ENCODE measurements around the gene GALNT10. TPM values are rescaled to one million over a fixed set of nuclear protein-coding genes. Genes with fewer than 3 reads are reported as not detected.

Gene GALNT10
- total and polyA plus RNA-seq, 2 of the 8 experiments (the other 6 are each of a cell fraction or from before 2014, with no cell fraction given): 4.6 to 15.5 TPM

DNA sequence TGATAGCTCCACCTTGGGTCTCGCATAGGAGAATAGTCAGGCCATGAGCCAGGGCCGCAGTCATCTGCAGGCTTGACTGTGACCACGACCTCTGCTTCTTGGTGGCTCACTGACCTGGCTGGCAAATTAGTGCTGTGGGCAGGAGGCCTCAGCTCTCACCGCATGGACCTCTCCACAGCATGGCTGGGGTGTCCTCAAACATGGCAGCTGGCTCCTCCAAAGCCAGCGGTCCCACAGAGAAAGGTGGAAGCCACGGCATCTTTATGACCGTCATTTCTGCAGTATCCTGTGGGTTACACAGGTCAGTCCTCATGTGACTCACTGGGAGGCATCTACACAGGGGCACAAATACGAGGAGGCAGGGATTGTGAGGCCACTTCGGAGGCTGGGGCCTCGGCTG, 212.1 kb downstream of the GALNT10 start:
- DNase-seq (ENCODE audit: low read depth in 1 of 2, low spot score in 2 of 2) (no peak), FAIRE-seq (no peak)
- Histone ChIP-seq H2BK12ac (ENCODE audit: low read depth, low read length) (no peak overlapping the region), H3K79me2 (ENCODE audit: control insufficient read depth in 1 of 2, insufficient read depth in 2 of 2, low read length in 2 of 2) (no peaks in the 10 kb centered on the region), H4K20me1 (replicated peaks in 1 of 2; ENCODE audit: control insufficient read depth in 1 of 2, insufficient read depth in 2 of 2, low read length in 2 of 2) (peaks cover 0 to 2% of the 10 kb centered on the region in 2 experiments), H3K56ac (replicated peaks; ENCODE audit: insufficient read length, low read depth, low read length) (no peak overlapping the region), H3K9me3 (ENCODE audit: insufficient read depth in 2 of 2, low read depth in 1 of 2, low read length in 1 of 2) (no peaks in the 10 kb centered on the region), H3K36me3 (ENCODE audit: control insufficient read depth in 2 of 4, insufficient read depth in 4 of 4, low read length in 3 of 4) (no peaks in the 10 kb centered on the region), H4K91ac (replicated peaks; ENCODE audit: insufficient read length, low read length) (no peak overlapping the region), H3K27ac (ENCODE audit: low read depth, low read length) (no peak overlapping the region), H2BK15ac (ENCODE audit: low read length) (no peak overlapping the region), H2AK5ac (ENCODE audit: low read depth, low read length) (no peak overlapping the region), H2BK120ac (replicated peaks; ENCODE audit: low read depth, low read length) (no peak overlapping the region), H2AFZ (ENCODE audit: low read length) (no peak overlapping the region), H4K5ac (ENCODE audit: insufficient read length, low read depth, low read length) (no peak overlapping the region), H3K4me2 (ENCODE audit: insufficient read depth in 1 of 2, low read depth in 2 of 2, low read length in 2 of 2) (no peak overlapping the region), H2BK20ac (ENCODE audit: low read length) (no peak overlapping the region), H3K79me1 (ENCODE audit: low read depth, low read length) (no peaks in the 10 kb centered on the region; the same call in 1 of the 2 replicates), H3K9ac (replicated peaks in 1 of 4; ENCODE audit: extremely low read depth in 1 of 4, low read depth in 3 of 4, low read length in 3 of 4) (no peak overlapping the region), H3K4me1 (replicated peaks in 1 of 4; ENCODE audit: control insufficient read depth in 3 of 4, insufficient read depth in 4 of 4, low read length in 3 of 4) (no peaks in the 10 kb centered on the region), H3K18ac (ENCODE audit: extremely low read depth, low read length) (no peak overlapping the region), H3K23ac (ENCODE audit: insufficient read length) (no peak overlapping the region), H3K4me3 (ENCODE audit: extremely low read depth in 1 of 4, insufficient read depth in 2 of 4, low read depth in 3 of 4, low read length in 4 of 4) (no peak overlapping the region), H3K23me2 (ENCODE audit: low read depth, low read length) (no peaks in the 10 kb centered on the region), H3K4ac (replicated peaks; ENCODE audit: insufficient read length, low read depth, low read length) (no peak overlapping the region), H3K14ac (ENCODE audit: insufficient read length) (no peak overlapping the region), H2BK5ac (ENCODE audit: low read depth, low read length) (no peak overlapping the region), H4K8ac (ENCODE audit: extremely low read depth, insufficient read depth, low read length) (no peak overlapping the region), H3K27me3 (replicated peaks in 1 of 4; ENCODE audit: control insufficient read depth in 3 of 4, extremely low read depth in 1 of 4, insufficient read depth in 3 of 4, low read length in 3 of 4) (no peaks in the 10 kb centered on the region; a peak in 1 of 7 replicates)
- 89% methylated on average over 10 of the region's 10 CpGs; no CpG with 5 or more reads in 1 of the 2 experiments for WGBS, 2 experiments (ENCODE audit: extremely low coverage in 1 of 2, insufficient coverage in 1 of 2, insufficient read length in 1 of 2, insufficient replicate concordance in 2 of 2, low coverage in 1 of 2, low lambda C conversion rate in 2 of 2, missing lambda C conversion rate in 1 of 2)
- TF ChIP-seq RXRA (IDR thresholded peaks at IDR 0.05; ENCODE audit: insufficient read depth, low read depth, low read length): no peak
- TF ChIP-seq, protein P1, sequence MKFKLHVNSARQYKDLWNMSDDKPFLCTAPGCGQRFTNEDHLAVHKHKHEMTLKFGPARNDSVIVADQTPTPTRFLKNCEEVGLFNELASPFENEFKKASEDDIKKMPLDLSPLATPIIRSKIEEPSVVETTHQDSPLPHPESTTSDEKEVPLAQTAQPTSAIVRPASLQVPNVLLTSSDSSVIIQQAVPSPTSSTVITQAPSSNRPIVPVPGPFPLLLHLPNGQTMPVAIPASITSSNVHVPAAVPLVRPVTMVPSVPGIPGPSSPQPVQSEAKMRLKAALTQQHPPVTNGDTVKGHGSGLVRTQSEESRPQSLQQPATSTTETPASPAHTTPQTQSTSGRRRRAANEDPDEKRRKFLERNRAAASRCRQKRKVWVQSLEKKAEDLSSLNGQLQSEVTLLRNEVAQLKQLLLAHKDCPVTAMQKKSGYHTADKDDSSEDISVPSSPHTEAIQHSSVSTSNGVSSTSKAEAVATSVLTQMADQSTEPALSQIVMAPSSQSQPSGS (IDR thresholded peaks at IDR 0.05; ENCODE audit: low read length): no peak
- TF ChIP-seq ZNF274 (IDR thresholded peaks at IDR 0.05; ENCODE audit: borderline replicate concordance, extremely low read depth, low read length): no peak
- TF ChIP-seq GTF2F1 (IDR thresholded peaks at IDR 0.05; ENCODE audit: borderline replicate concordance, low read depth, low read length): no peak
- TF ChIP-seq PHF8 (conservative IDR thresholded peaks at IDR 0.05; ENCODE audit: low read depth, low read length): no peak
- no peak for TF ChIP-seq CREB1 (IDR thresholded peaks at IDR 0.05)
- no peak for TF ChIP-seq CBX5 (IDR thresholded peaks at IDR 0.05; ENCODE audit: low read depth, low read length)
- no peak for TF ChIP-seq BRCA1 (IDR thresholded peaks at IDR 0.05; ENCODE audit: low read depth, low read length)
- no peak for TF ChIP-seq CEBPB (IDR thresholded peaks at IDR 0.05; ENCODE audit: low read depth, low read length)
- TF ChIP-seq SIRT6 (IDR thresholded peaks at IDR 0.05; ENCODE audit: low read length): no peak
- TF ChIP-seq SP2 (IDR thresholded peaks at IDR 0.05; ENCODE audit: low read length): no peak
- ChIA-PET POLR2A (ENCODE audit: partially characterized antibody) (no interaction called here), CTCF (ENCODE audit: partially characterized antibody) (interaction anchor here (0.6 to 7.5 kb wide), 10 partner anchors 19 to 427 kb away, joined by 3 to 61 read pairs (median 18); partner anchors contain the start of gene GALNT10)
